ENCODE data around the gene ACTG1. TPM values are rescaled to one million over a fixed set of nuclear protein-coding genes. Genes with fewer than 3 reads are reported as not detected.
A peak's percentile ranks its signal among the peaks of the same experiment; 100 is the strongest.

The ACTG1 gene
- total and polyA plus RNA-seq, 2 of the 13 experiments (the other 11 are each of a cell fraction or from before 2014, with no cell fraction given), result 973 to 1,138 TPM

GRCh38 chr17:81519284-81520020 lies 6.9 kb upstream of the ACTG1 start (continued):
- no peak for TF ChIP-seq ASH2L (IDR thresholded peaks at IDR 0.05; ENCODE audit: insufficient read length, low read depth, low read length)
- TF ChIP-seq PITX1 (CRISPR knock-in tag; IDR thresholded peaks at IDR 0.05), result no peak
- no peak for TF ChIP-seq PLSCR1 (CRISPR knock-in tag; IDR thresholded peaks at IDR 0.05; ENCODE audit: borderline replicate concordance)
- no peak for TF ChIP-seq ZNF883 (CRISPR knock-in tag; IDR thresholded peaks at IDR 0.05; ENCODE audit: not compliant biosample characterization)
- no peak for TF ChIP-seq MIER2 (CRISPR knock-in tag; IDR thresholded peaks at IDR 0.05)
- TF ChIP-seq SAP130 (CRISPR knock-in tag; IDR thresholded peaks at IDR 0.05; ENCODE audit: low read depth), result peak; percentile 81
- TF ChIP-seq CBFB (CRISPR knock-in tag; IDR thresholded peaks at IDR 0.05), result peak; percentile 29; the same call in 1 of the 2 replicates
- no peak for TF ChIP-seq ZMYM4 (CRISPR knock-in tag; IDR thresholded peaks at IDR 0.05)
- no peak; the same call in 1 of the 2 replicates for TF ChIP-seq GLI4 (CRISPR knock-in tag; IDR thresholded peaks at IDR 0.05; ENCODE audit: borderline replicate concordance)
- no peak for TF ChIP-seq CERS6 (CRISPR knock-in tag; IDR thresholded peaks at IDR 0.05)
- TF ChIP-seq ZFYVE20 (CRISPR knock-in tag; IDR thresholded peaks at IDR 0.05; ENCODE audit: borderline replicate concordance, low read depth), result no peak
- no peak for TF ChIP-seq ZNF879 (CRISPR knock-in tag; IDR thresholded peaks at IDR 0.05)
- no peak for TF ChIP-seq PHF5A (CRISPR knock-in tag; IDR thresholded peaks at IDR 0.05; ENCODE audit: low read depth, unreplicated experiment)
- TF ChIP-seq ZNF891 (CRISPR knock-in tag; IDR thresholded peaks at IDR 0.05), result peak; percentile 42; the same call in 1 of the 2 replicates
- no peak for TF ChIP-seq ZNF138 (CRISPR knock-in tag; IDR thresholded peaks at IDR 0.05; ENCODE audit: low read depth)
- no peak for TF ChIP-seq AFF4 (CRISPR knock-in tag; IDR thresholded peaks at IDR 0.05)
- TF ChIP-seq TRIM22 (IDR thresholded peaks at IDR 0.05), result no peak
- no peak for TF ChIP-seq SIN3A (IDR thresholded peaks at IDR 0.05; ENCODE audit: borderline replicate concordance, low read depth, low read length)
- TF ChIP-seq GATAD1 (CRISPR knock-in tag; IDR thresholded peaks at IDR 0.05), result peak; percentile 26; the same call in 1 of the 2 replicates
- TF ChIP-seq ZNF30 (CRISPR knock-in tag; IDR thresholded peaks at IDR 0.05), result no peak
- TF ChIP-seq, protein P1, sequence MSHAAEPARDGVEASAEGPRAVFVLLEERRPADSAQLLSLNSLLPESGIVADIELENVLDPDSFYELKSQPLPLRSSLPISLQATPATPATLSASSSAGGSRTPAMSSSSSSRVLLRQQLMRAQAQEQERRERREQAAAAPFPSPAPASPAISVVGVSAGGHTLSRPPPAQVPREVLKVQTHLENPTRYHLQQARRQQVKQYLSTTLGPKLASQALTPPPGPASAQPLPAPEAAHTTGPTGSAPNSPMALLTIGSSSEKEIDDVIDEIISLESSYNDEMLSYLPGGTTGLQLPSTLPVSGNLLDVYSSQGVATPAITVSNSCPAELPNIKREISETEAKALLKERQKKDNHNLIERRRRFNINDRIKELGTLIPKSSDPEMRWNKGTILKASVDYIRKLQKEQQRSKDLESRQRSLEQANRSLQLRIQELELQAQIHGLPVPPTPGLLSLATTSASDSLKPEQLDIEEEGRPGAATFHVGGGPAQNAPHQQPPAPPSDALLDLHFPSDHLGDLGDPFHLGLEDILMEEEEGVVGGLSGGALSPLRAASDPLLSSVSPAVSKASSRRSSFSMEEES (CRISPR knock-in tag; IDR thresholded peaks at IDR 0.05), result no peak
- no peak for TF ChIP-seq ZNF652 (CRISPR knock-in tag; IDR thresholded peaks at IDR 0.05; ENCODE audit: borderline replicate concordance, low read depth)
